Measurements from ENCODE around the gene CRNN.

Gene CRNN

GRCh38 chr1:152457561-152457960 lies 43.5 kb upstream of the CRNN start:
- H3K9me2 ChIP-seq (replicated peaks; ENCODE audit: control insufficient read depth, low read length): no peaks in the 10 kb centered on the region
- H3K79me2 ChIP-seq (ENCODE audit: control insufficient read depth, low read length): no peaks in the 10 kb centered on the region
- H4K20me1 ChIP-seq (ENCODE audit: control insufficient read depth, insufficient read depth, low read depth, low read length): no peaks in the 10 kb centered on the region
- H3K36me3 ChIP-seq (ENCODE audit: control insufficient read depth, low read length): no peaks in the 10 kb centered on the region
- no peak overlapping the region for H3K27ac ChIP-seq (ENCODE audit: low read depth, low read length)
- no peak overlapping the region for H3K4me3 ChIP-seq (ENCODE audit: low read length)
- H3K4me2 ChIP-seq (ENCODE audit: low read length): no peak overlapping the region
- H3K27me3 ChIP-seq (ENCODE audit: control insufficient read depth, low read length): no peaks in the 10 kb centered on the region
- no peaks in the 10 kb centered on the region for H3F3A ChIP-seq (ENCODE audit: control insufficient read depth, insufficient read depth)
- TF ChIP-seq EZH2phosphoT487 (IDR thresholded peaks at IDR 0.05; ENCODE audit: borderline replicate concordance, low read length) (no peak), CTCF (IDR thresholded peaks at IDR 0.05; ENCODE audit: low read depth, low read length, poor library complexity, severe bottlenecking) (no peak)
- H3K9me3 ChIP-seq (ENCODE audit: control insufficient read depth, insufficient read depth, low read length): no peaks in the 10 kb centered on the region
- peaks cover 5% of the 10 kb centered on the region; the same call in 1 of the 2 replicates for H3K4me1 ChIP-seq (ENCODE audit: control insufficient read depth, low read length)

- Histone ChIP-seq H3F3A (ENCODE audit: control insufficient read depth, insufficient read depth) (no peaks in the 10 kb centered on the region), H3K27ac (ENCODE audit: low read depth, low read length) (no peak overlapping the region), H3K27me3 (ENCODE audit: control insufficient read depth, low read length) (no peaks in the 10 kb centered on the region), H3K4me1 (ENCODE audit: control insufficient read depth, low read length) (peaks cover 5% of the 10 kb centered on the region; the same call in 1 of the 2 replicates), H3K4me3 (ENCODE audit: low read length) (no peak overlapping the region), H3K9me3 (ENCODE audit: control insufficient read depth, insufficient read depth, low read length) (no peaks in the 10 kb centered on the region), H4K20me1 (ENCODE audit: control insufficient read depth, insufficient read depth, low read depth, low read length) (no peaks in the 10 kb centered on the region), H3K36me3 (ENCODE audit: control insufficient read depth, low read length) (no peaks in the 10 kb centered on the region), H3K79me2 (ENCODE audit: control insufficient read depth, low read length) (no peaks in the 10 kb centered on the region), H3K9me2 (replicated peaks; ENCODE audit: control insufficient read depth, low read length) (no peaks in the 10 kb centered on the region), H3K4me2 (ENCODE audit: low read length) (no peak overlapping the region)
- TF ChIP-seq EZH2phosphoT487 (IDR thresholded peaks at IDR 0.05; ENCODE audit: borderline replicate concordance, low read length): no peak
- no peak for TF ChIP-seq CTCF (IDR thresholded peaks at IDR 0.05; ENCODE audit: low read depth, low read length, poor library complexity, severe bottlenecking)
Measured at GRCh38 chr1:152457071-152457470, 43.0 kb upstream of the CRNN start.

- Histone ChIP-seq H3K27me3 (ENCODE audit: control insufficient read depth, low read length) (0 out of 2 replicates have a peak, but pooled peaks cover 6% of the 10 kb centered on the region), H4K20me1 (ENCODE audit: control insufficient read depth, insufficient read depth, low read depth, low read length) (no peaks in the 10 kb centered on the region), H3K27ac (ENCODE audit: low read depth, low read length) (no peak overlapping the region), H3K79me2 (ENCODE audit: control insufficient read depth, low read length) (no peaks in the 10 kb centered on the region), H3K9me3 (ENCODE audit: control insufficient read depth, insufficient read depth, low read length) (no peaks in the 10 kb centered on the region), H3K4me2 (ENCODE audit: low read length) (no peak overlapping the region), H3F3A (ENCODE audit: control insufficient read depth, insufficient read depth) (no peaks in the 10 kb centered on the region), H3K9me2 (replicated peaks; ENCODE audit: control insufficient read depth, low read length) (no peaks in the 10 kb centered on the region), H3K4me3 (ENCODE audit: low read length) (no peak overlapping the region), H3K4me1 (ENCODE audit: control insufficient read depth, low read length) (no peaks in the 10 kb centered on the region), H3K36me3 (ENCODE audit: control insufficient read depth, low read length) (no peaks in the 10 kb centered on the region)
- TF ChIP-seq CTCF (IDR thresholded peaks at IDR 0.05; ENCODE audit: low read depth, low read length, poor library complexity, severe bottlenecking): no peak
Measured at GRCh38 chr1:152451254-152451653, 37.2 kb upstream of the CRNN start.

GRCh38 chr1:152449661-152450060 lies 35.6 kb upstream of the CRNN start:
- Histone ChIP-seq H3K9me2 (replicated peaks; ENCODE audit: control insufficient read depth, low read length) (no peaks in the 10 kb centered on the region), H3K9me3 (ENCODE audit: control insufficient read depth, insufficient read depth, low read length) (no peaks in the 10 kb centered on the region), H4K20me1 (ENCODE audit: control insufficient read depth, insufficient read depth, low read depth, low read length) (no peaks in the 10 kb centered on the region), H3K4me3 (ENCODE audit: low read length) (no peak overlapping the region), H3K4me2 (ENCODE audit: low read length) (no peak overlapping the region), H3K27ac (ENCODE audit: low read depth, low read length) (no peak overlapping the region), H3F3A (ENCODE audit: control insufficient read depth, insufficient read depth) (no peaks in the 10 kb centered on the region), H3K79me2 (ENCODE audit: control insufficient read depth, low read length) (no peaks in the 10 kb centered on the region), H3K4me1 (ENCODE audit: control insufficient read depth, low read length) (no peaks in the 10 kb centered on the region), H3K27me3 (ENCODE audit: control insufficient read depth, low read length) (0 out of 2 replicates have a peak, but pooled peaks cover 6% of the 10 kb centered on the region), H3K36me3 (ENCODE audit: control insufficient read depth, low read length) (no peaks in the 10 kb centered on the region)
- TF ChIP-seq CTCF (IDR thresholded peaks at IDR 0.05; ENCODE audit: low read depth, low read length, poor library complexity, severe bottlenecking) (no peak), EZH2phosphoT487 (IDR thresholded peaks at IDR 0.05; ENCODE audit: borderline replicate concordance, low read length) (no peak)
